Measurements from ENCODE around the gene NF2.

NF2 gene

GRCh38 chr22:29733362-29734201 is 130.1 kb downstream of the NF2 start (continued):
- TF ChIP-seq, protein P1, sequence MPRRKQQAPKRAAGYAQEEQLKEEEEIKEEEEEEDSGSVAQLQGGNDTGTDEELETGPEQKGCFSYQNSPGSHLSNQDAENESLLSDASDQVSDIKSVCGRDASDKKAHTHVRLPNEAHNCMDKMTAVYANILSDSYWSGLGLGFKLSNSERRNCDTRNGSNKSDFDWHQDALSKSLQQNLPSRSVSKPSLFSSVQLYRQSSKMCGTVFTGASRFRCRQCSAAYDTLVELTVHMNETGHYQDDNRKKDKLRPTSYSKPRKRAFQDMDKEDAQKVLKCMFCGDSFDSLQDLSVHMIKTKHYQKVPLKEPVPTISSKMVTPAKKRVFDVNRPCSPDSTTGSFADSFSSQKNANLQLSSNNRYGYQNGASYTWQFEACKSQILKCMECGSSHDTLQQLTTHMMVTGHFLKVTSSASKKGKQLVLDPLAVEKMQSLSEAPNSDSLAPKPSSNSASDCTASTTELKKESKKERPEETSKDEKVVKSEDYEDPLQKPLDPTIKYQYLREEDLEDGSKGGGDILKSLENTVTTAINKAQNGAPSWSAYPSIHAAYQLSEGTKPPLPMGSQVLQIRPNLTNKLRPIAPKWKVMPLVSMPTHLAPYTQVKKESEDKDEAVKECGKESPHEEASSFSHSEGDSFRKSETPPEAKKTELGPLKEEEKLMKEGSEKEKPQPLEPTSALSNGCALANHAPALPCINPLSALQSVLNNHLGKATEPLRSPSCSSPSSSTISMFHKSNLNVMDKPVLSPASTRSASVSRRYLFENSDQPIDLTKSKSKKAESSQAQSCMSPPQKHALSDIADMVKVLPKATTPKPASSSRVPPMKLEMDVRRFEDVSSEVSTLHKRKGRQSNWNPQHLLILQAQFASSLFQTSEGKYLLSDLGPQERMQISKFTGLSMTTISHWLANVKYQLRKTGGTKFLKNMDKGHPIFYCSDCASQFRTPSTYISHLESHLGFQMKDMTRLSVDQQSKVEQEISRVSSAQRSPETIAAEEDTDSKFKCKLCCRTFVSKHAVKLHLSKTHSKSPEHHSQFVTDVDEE (CRISPR knock-in tag; IDR thresholded peaks at IDR 0.05): no peak

DNA sequence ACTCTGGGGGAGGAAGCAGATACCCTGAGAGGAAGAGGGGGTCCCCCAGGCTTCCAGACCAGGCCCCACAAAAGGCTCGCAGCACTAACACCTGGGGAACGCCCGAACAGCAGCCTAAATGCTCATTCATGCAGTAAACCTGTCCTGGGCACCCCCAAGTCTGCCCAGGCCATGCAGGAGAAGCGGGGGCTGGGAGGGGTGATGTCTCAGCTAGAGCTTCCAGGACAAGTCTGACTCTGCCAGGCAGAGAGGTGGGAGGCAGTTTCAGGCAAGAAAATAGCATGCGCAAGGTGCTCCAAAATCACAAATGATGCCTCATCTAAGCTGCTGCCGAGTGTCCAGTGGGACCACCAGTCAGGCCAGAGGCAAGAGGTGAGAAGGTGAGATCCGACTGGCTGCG is 131.0 kb downstream of the NF2 start:
- no peak for TF ChIP-seq ESRRG (CRISPR knock-in tag; IDR thresholded peaks at IDR 0.05)
- TF ChIP-seq, protein P1 (CRISPR knock-in tag; IDR thresholded peaks at IDR 0.05): no peak
- TF ChIP-seq ZNF70 (CRISPR knock-in tag; IDR thresholded peaks at IDR 0.05): no peak
- TF ChIP-seq PPARA (CRISPR knock-in tag; IDR thresholded peaks at IDR 0.05; ENCODE audit: borderline replicate concordance): no peak
- TF ChIP-seq ZFP3 (CRISPR knock-in tag; IDR thresholded peaks at IDR 0.05): no peak
- TF ChIP-seq POU6F1 (CRISPR knock-in tag; IDR thresholded peaks at IDR 0.05; ENCODE audit: borderline replicate concordance, low read depth): no peak
- TF ChIP-seq SNAI2 (CRISPR knock-in tag; IDR thresholded peaks at IDR 0.05): no peak
- TF ChIP-seq, protein P2, sequence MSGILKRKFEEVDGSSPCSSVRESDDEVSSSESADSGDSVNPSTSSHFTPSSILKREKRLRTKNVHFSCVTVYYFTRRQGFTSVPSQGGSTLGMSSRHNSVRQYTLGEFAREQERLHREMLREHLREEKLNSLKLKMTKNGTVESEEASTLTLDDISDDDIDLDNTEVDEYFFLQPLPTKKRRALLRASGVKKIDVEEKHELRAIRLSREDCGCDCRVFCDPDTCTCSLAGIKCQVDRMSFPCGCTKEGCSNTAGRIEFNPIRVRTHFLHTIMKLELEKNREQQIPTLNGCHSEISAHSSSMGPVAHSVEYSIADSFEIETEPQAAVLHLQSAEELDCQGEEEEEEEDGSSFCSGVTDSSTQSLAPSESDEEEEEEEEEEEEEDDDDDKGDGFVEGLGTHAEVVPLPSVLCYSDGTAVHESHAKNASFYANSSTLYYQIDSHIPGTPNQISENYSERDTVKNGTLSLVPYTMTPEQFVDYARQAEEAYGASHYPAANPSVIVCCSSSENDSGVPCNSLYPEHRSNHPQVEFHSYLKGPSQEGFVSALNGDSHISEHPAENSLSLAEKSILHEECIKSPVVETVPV (CRISPR knock-in tag; IDR thresholded peaks at IDR 0.05): no peak
- no peak for TF ChIP-seq ISL1 (CRISPR knock-in tag; IDR thresholded peaks at IDR 0.05)
- TF ChIP-seq TOX (CRISPR knock-in tag; IDR thresholded peaks at IDR 0.05; ENCODE audit: borderline replicate concordance): no peak
- no peak for TF ChIP-seq ZFP30 (CRISPR knock-in tag; IDR thresholded peaks at IDR 0.05)
- TF ChIP-seq RARB (CRISPR knock-in tag; IDR thresholded peaks at IDR 0.05): no peak
- no peak for TF ChIP-seq ZNF565 (CRISPR knock-in tag; conservative IDR thresholded peaks at IDR 0.05; ENCODE audit: low read depth)
- TF ChIP-seq, protein P3, sequence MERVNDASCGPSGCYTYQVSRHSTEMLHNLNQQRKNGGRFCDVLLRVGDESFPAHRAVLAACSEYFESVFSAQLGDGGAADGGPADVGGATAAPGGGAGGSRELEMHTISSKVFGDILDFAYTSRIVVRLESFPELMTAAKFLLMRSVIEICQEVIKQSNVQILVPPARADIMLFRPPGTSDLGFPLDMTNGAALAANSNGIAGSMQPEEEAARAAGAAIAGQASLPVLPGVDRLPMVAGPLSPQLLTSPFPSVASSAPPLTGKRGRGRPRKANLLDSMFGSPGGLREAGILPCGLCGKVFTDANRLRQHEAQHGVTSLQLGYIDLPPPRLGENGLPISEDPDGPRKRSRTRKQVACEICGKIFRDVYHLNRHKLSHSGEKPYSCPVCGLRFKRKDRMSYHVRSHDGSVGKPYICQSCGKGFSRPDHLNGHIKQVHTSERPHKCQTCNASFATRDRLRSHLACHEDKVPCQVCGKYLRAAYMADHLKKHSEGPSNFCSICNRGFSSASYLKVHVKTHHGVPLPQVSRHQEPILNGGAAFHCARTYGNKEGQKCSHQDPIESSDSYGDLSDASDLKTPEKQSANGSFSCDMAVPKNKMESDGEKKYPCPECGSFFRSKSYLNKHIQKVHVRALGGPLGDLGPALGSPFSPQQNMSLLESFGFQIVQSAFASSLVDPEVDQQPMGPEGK (CRISPR knock-in tag; IDR thresholded peaks at IDR 0.05; ENCODE audit: borderline replicate concordance): no peak
- TF ChIP-seq ZC3H10 (CRISPR knock-in tag; IDR thresholded peaks at IDR 0.05): no peak
- TF ChIP-seq ZNF8 (CRISPR knock-in tag; IDR thresholded peaks at IDR 0.05): no peak
- TF ChIP-seq CREB5 (CRISPR knock-in tag; IDR thresholded peaks at IDR 0.05; ENCODE audit: low read depth): no peak
- ATAC-seq: no peak

Data from SK-N-SH treated with all-trans-retinoic acid at 6 μM for 48 hours (cell line).